ENCODE results near the gene DNAI1. TPM values are rescaled to one million over a fixed set of nuclear protein-coding genes. Genes with fewer than 3 reads are reported as not detected.

Gene DNAI1
- total and polyA plus RNA-seq, 2 of the 4 experiments (the other 2 are of a cell fraction) = not detected

DNA sequence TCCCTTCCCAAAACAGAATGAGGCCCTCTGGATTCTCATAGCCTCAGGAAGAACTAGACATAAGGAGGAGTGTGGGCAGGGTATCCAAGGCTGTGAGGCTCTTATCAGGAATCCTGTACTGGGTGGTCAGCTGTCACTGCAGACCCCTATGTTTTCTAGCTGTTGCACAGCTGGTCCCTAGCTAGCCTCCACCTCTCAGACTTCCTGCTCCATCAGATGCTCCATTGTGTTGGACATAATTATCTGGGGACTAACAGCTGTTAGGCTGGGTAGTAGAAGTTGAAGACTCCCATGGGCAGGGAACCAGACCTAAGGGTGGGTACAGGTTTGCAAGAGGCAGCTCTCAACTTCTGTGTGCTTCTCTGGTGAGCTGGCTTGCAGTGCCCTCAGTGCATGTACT lies 18.6 kb upstream of the DNAI1 start:
- TF ChIP-seq, protein P1, sequence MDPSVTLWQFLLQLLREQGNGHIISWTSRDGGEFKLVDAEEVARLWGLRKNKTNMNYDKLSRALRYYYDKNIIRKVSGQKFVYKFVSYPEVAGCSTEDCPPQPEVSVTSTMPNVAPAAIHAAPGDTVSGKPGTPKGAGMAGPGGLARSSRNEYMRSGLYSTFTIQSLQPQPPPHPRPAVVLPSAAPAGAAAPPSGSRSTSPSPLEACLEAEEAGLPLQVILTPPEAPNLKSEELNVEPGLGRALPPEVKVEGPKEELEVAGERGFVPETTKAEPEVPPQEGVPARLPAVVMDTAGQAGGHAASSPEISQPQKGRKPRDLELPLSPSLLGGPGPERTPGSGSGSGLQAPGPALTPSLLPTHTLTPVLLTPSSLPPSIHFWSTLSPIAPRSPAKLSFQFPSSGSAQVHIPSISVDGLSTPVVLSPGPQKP (IDR thresholded peaks at IDR 0.05; ENCODE audit: borderline replicate concordance, low read depth, low read length) = no peak
- TF ChIP-seq NFE2L2 (IDR thresholded peaks at IDR 0.05; ENCODE audit: low read depth, low read length) (no peak), RAD21 (IDR thresholded peaks at IDR 0.05; ENCODE audit: low read length) (no peak), POLR2A (IDR thresholded peaks at IDR 0.05; ENCODE audit: low read depth, low read length) (no peak), BHLHE40 (IDR thresholded peaks at IDR 0.05; ENCODE audit: low read depth, low read length) (no peak), SMC3 (IDR thresholded peaks at IDR 0.05; ENCODE audit: low read depth, low read length) (no peak)
- no TSS peak for BruUV-seq (replicated peaks)
- no peak overlapping the region for H3K14ac ChIP-seq (replicated peaks; ENCODE audit: low read depth, low read length)
- no peak overlapping the region for H2AK9ac ChIP-seq (replicated peaks; ENCODE audit: low read depth, low read length, poor library complexity)
- H3K9me3 ChIP-seq (ENCODE audit: control insufficient read depth, insufficient read depth, low read length) = no peaks in the 10 kb centered on the region
- H3K4me1 ChIP-seq (ENCODE audit: control insufficient read depth, insufficient read depth, low read length) = peaks cover 11% of the 10 kb centered on the region
- H4K8ac ChIP-seq (ENCODE audit: low read depth in 2 of 2, low read length in 2 of 2) = no peak overlapping the region
- no peak overlapping the region for H3K27ac ChIP-seq (ENCODE audit: insufficient read depth, low read length)
- H3K27me3 ChIP-seq (ENCODE audit: control insufficient read depth, insufficient read depth, low read length) = no peaks in the 10 kb centered on the region
- peaks cover 12% of the 10 kb centered on the region; the same call in 1 of the 2 replicates for H3K9me1 ChIP-seq (ENCODE audit: insufficient read depth, low read length)
- ATAC-seq (ENCODE audit: low read depth) = no peak
- H3K18ac ChIP-seq (ENCODE audit: low read depth, low read length) = no peak overlapping the region
- in situ Hi-C loops (cut with MboI; ENCODE audit: low sequenced_read_pairs) (no loop called here), dilution Hi-C loops (cut with HindIII; ENCODE audit: low sequenced_read_pairs, unreplicated experiment) (no loop called here), intact Hi-C loops (cut with micrococcal nuclease) (no loop called here)
- H2BK120ac ChIP-seq (ENCODE audit: low read depth, low read length) = no peak overlapping the region
- no peak overlapping the region for H2BK5ac ChIP-seq (ENCODE audit: low read depth, low read length, poor library complexity, severe bottlenecking)
- no peak overlapping the region for H4K91ac ChIP-seq (ENCODE audit: insufficient read depth, low read depth, low read length)
- H3K4me2 ChIP-seq (ENCODE audit: low read depth, low read length) = no peak overlapping the region
- H3K79me1 ChIP-seq (ENCODE audit: low read depth in 1 of 2, low read length in 2 of 2) = peaks cover 17 to 54% of the 10 kb centered on the region in 2 experiments
- H3K56ac ChIP-seq (ENCODE audit: extremely low read depth, insufficient read depth, low read length) = no peak overlapping the region
- H2AK5ac ChIP-seq (ENCODE audit: low read depth, low read length) = no peak overlapping the region
- H2AFZ ChIP-seq (replicated peaks; ENCODE audit: low read length, poor library complexity) = no peak overlapping the region
- DNase-seq = no peak
- CTCF ChIA-PET = interaction anchor here (1.0 kb wide), 1 partner anchor 152 kb away, joined by 3 read pairs; no protein-coding TSS in a partner anchor
- H3K36me3 ChIP-seq (ENCODE audit: control insufficient read depth, insufficient read depth, low read length) = peaks cover 2% of the 10 kb centered on the region; the same call in 1 of the 2 replicates
- no peak overlapping the region for H3K9ac ChIP-seq (ENCODE audit: low read depth, low read length)
- no peak overlapping the region for H4K5ac ChIP-seq (ENCODE audit: low read depth, low read length)
- H3K23ac ChIP-seq (ENCODE audit: low read depth, low read length) = no peak overlapping the region
- no peak overlapping the region for H3K4ac ChIP-seq (ENCODE audit: low read depth, low read length)
- H2BK15ac ChIP-seq (ENCODE audit: low read depth, low read length) = no peak overlapping the region
- H2BK20ac ChIP-seq (ENCODE audit: low read depth, low read length) = no peak overlapping the region
- H3K4me3 ChIP-seq (ENCODE audit: insufficient read depth, low read depth, low read length) = no peak overlapping the region
- POLR2A ChIA-PET (ENCODE audit: unreplicated experiment) = no interaction called here
- H4K20me1 ChIP-seq (ENCODE audit: insufficient read depth, low read length) = peaks cover 55% of the 10 kb centered on the region

Measured in IMR-90 (cell line).